ENCODE results near the gene GATA3.

Gene GATA3

DNA sequence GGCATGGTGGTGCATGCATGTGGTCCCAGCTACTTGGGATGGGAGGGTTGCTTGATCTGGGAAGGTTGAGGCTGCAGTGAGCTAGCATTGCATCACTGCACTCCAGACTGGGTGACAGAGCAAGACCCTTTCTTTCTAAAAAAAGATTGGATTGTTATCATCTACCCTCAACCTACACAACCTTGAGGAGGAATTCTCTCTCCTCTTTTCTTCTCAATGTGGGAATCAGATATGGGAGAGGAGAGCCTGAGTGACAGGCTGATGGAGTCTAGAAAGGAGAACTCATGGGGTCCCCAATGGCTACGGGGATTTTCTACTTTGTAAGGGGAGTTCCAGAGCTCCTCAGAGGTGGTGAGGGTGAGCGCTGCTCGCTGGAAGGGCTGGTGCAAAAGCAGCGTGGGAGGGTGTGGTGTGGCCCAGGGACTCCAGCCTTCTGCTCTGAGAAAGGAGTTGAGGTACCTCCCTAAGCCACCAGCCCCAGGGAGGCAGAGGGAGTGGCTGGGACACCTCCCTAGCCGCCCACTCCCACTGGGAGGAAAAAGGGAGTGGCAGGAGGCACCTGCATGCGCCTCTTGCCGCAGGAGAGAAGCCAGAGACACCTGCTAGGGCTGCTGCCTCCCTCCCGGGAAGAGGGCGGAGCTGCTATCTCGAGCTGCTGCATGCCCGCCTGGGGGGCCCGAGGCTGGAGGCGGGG is 48.4 kb downstream of the GATA3 start:
- Mint-ChIP-seq H3K27ac (no peak overlapping the region), H3K27me3 (peaks cover 62% of the 10 kb centered on the region), H3K4me1 (peaks cover 4% of the 10 kb centered on the region), H3K4me3 (no peak overlapping the region), H3K9me3 (no peaks in the 10 kb centered on the region), H3K36me3 (peaks cover 1% of the 10 kb centered on the region)
- DNase-seq: no peak
- CTCF ChIA-PET: no interaction called here

DNA sequence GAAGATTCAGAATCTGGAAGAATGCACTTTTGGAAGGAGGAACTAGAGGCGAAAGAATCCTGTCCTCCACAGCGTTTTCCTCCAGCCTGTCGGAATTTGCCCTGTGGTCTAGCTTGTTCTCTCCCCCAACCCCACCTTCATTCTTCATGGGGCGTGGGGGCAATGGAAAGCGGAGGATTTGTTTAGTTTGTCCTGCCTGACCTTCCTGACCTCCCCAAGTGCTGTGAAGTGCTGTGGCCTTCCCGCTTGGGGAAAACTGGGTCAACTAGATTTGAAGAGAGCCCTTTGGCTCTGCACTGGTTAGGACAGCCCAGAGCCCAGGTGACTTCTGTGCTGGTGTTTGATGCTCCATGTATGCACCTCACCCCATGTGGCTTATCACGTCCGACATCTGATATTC is 49.1 kb downstream of the GATA3 start:
- Mint-ChIP-seq H3K27me3 (peaks cover 59% of the 10 kb centered on the region), H3K27ac (no peak overlapping the region), H3K4me3 (no peak overlapping the region), H3K9me3 (no peaks in the 10 kb centered on the region), H3K36me3 (peaks cover 1% of the 10 kb centered on the region), H3K4me1 (peaks cover 4% of the 10 kb centered on the region)
- CTCF ChIA-PET: no interaction called here
- no peak for DNase-seq

DNA sequence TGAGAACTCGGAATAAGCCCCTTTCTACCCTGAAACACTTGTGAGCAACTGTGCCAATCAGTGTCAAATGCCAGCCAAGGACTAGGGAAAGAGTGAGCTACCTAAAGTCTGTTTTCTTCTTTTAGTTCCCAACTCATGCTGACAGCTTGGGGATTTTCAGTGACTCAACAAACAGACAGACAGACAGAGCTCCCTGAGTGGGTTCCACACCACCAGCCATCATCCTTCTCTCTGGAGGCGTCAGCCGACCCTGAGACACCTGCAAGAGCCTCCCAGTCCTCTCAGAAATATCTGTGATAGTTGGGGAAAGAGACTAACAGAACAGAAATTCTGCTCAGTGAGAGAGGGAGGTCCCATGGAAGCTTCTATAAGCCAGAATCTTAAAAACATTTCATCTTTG is 49.5 kb downstream of the GATA3 start:
- H3K9me3 Mint-ChIP-seq: no peaks in the 10 kb centered on the region
- H3K36me3 Mint-ChIP-seq: peaks cover 1% of the 10 kb centered on the region
- peaks cover 4% of the 10 kb centered on the region for H3K4me1 Mint-ChIP-seq
- H3K4me3 Mint-ChIP-seq: no peak overlapping the region
- peaks cover 58% of the 10 kb centered on the region for H3K27me3 Mint-ChIP-seq
- no peak overlapping the region for H3K27ac Mint-ChIP-seq
- CTCF ChIA-PET: no interaction called here
- no peak for DNase-seq

DNA sequence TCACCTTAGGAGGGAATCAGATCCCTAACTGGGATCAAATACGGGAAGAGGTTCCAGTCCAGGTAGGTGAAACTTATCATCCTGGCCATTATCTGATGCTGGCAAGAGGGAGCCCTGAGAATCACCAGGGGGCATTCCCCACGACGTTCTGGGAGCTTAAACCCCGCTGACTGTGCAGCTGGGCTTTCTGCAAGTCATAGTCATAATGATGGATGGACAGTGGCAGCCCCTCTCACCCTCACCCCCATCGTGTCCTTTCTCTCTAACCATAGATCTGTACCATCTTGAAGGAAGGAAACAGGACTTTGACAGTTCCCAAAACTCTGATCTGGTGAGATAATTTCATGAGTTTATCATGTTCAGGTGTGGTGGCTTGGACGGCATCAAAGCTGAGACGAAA is 50.2 kb downstream of the GATA3 start:
- peaks cover 58% of the 10 kb centered on the region for H3K27me3 Mint-ChIP-seq
- peaks cover 4% of the 10 kb centered on the region for H3K4me1 Mint-ChIP-seq
- H3K27ac Mint-ChIP-seq: no peak overlapping the region
- H3K9me3 Mint-ChIP-seq: no peaks in the 10 kb centered on the region
- no peak overlapping the region for H3K4me3 Mint-ChIP-seq
- no peaks in the 10 kb centered on the region for H3K36me3 Mint-ChIP-seq
- no peak for DNase-seq
- CTCF ChIA-PET: no interaction called here

DNA sequence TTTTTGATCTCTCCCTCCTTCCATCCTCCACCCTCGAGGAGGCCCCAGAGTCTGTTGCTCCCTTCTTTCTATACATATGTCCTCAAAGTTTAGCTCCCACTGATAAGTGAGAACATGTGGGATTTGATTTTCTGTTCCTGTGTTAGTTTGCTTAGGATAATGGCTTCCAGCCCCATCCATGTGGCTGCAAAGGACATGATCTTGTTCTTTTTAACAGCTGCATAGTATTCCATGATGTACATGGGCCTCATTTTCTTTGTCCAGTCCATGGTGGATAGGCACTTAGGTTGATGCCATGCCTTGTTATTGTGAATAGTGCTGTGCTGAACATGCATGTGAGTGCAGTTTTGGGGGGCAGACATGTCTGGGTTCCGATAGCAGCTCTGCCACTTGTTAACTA is 51.4 kb downstream of the GATA3 start:
- Mint-ChIP-seq H3K27ac (no peak overlapping the region), H3K4me1 (peaks cover 4% of the 10 kb centered on the region), H3K36me3 (no peaks in the 10 kb centered on the region), H3K4me3 (no peak overlapping the region), H3K9me3 (no peaks in the 10 kb centered on the region), H3K27me3 (peaks cover 59% of the 10 kb centered on the region)
- DNase-seq: no peak
- CTCF ChIA-PET: no interaction called here

DNA sequence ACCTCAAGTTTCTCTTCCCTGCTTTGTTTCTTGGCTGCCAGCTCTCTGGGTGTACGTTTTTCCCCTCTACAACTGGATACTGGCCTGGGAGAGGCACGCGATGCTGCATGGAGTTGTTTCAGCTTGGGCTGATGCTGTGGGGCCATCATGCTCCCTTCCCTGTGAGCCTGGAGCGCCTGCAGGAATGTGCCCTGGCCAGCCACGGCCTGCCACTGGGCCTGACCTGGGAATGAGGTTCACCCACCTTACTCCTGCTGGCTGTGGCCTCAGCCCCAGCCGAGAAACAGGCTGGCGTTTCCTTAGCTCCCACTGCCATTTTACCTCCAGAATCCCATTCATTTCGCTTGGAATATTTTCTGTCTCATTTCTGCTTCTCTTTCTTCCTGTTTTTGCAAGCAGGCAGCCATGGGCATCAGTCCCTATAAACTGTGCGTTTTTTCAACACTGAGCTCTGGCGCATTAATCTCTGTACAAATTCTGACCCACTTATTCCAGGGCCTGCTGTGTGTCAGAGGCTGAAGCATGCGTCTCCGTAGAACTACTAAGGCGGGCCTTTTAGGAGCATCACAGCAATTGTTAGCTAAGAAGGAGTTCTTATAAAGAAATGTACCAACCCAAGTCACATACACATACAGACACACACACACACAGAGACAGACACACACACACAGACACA is 57.9 kb downstream of the GATA3 start:
- Mint-ChIP-seq H3K27me3 (peaks cover 11% of the 10 kb centered on the region), H3K4me1 (no peaks in the 10 kb centered on the region), H3K27ac (no peak overlapping the region), H3K36me3 (no peaks in the 10 kb centered on the region), H3K9me3 (no peaks in the 10 kb centered on the region), H3K4me3 (no peak overlapping the region)
- CTCF ChIA-PET: no interaction called here
- no peak for DNase-seq

DNA sequence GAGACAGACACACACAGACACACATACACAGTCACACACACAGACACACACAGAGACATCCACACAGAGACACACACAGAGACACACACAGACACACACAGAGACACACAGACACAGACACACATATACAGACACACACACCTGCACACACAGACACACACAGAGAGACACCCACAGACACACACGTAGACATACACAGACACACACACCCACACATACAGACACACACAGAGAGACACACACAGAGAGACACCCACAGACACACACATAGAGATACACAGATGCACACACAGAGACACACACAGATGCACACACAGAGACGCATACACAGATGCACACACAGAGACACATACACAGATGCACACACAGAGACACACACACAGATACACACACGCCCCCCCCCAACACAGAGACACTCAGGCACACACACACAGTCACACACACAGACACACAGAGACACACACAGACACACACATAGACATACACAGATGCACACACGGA is 58.5 kb downstream of the GATA3 start:
- CTCF ChIA-PET: no interaction called here

DNA sequence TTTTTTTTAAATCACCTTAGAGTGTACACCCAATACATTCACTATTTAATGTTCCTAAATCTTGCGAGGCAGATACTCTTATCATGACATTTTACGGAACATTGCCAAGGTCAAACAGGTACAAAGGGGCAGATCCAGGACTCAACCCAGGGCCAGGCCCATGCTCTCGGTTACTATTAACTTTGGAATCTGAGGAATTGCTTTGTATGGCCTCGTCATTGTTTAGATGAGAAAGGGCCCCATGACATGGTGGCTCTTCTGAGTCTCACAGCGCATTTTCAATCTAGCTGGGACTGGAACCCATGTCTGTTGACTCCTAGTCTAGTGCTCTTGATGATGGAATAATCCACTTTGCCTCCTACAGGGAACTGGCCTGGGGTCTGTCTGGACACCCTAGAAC is 59.1 kb downstream of the GATA3 start:
- Mint-ChIP-seq H3K4me3 (no peak overlapping the region), H3K27me3 (peaks cover 13% of the 10 kb centered on the region), H3K27ac (no peak overlapping the region), H3K4me1 (no peaks in the 10 kb centered on the region), H3K9me3 (no peaks in the 10 kb centered on the region), H3K36me3 (no peaks in the 10 kb centered on the region)
- DNase-seq: no peak
- CTCF ChIA-PET: no interaction called here

More for the DNA sequence above, 58.5 kb downstream of the GATA3 start:
- Mint-ChIP-seq H3K4me1 (no peaks in the 10 kb centered on the region), H3K9me3 (no peaks in the 10 kb centered on the region), H3K4me3 (no peak overlapping the region), H3K27me3 (peaks cover 9% of the 10 kb centered on the region), H3K27ac (no peak overlapping the region), H3K36me3 (no peaks in the 10 kb centered on the region)
- DNase-seq: no peak

DNA sequence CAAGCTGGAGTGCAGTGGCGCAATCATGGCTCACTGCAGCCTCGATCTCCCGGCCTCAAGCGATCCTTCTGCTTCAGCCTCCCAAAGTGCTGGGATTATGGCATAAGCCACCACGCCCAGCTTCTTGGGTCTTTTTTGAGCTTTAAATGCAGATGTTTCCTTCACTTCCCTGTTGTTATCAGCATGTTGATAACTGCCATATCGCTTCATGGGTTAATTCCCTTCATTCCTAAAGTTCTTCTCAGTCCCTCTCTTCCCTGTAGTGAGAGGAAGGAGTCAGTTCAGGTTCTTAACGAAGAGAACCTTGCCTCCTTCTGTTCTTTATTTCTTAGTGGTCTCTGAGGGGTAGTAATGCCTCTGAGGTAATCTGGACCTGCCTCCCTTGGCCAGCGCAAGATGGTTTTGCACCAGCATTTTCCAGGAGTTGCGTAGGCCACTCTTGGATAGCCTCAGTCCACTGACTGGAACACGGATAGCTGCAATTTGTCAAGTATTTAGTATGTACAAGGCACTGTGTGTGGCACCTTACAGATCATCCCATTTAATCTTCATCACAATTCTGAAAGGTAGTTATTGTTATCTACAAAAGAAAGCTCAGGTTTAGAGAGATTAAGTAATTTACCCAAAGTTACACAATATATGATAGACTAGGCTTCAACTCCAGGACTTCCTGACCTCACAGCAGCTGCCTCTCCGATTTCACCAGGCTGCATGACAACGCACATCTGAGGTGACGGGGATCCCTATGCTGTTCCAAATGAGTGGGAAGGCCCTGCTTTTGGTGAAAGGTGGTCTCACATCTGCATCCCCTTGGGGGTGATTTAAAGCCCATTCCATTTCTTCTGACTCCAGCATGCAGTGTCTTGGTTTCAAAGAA is 60.5 kb downstream of the GATA3 start:
- Mint-ChIP-seq H3K36me3 (no peaks in the 10 kb centered on the region), H3K4me1 (no peaks in the 10 kb centered on the region), H3K4me3 (no peak overlapping the region), H3K27me3 (peaks cover 13% of the 10 kb centered on the region), H3K9me3 (no peaks in the 10 kb centered on the region), H3K27ac (no peak overlapping the region)
- CTCF ChIA-PET: no interaction called here
- no peak for DNase-seq

DNA sequence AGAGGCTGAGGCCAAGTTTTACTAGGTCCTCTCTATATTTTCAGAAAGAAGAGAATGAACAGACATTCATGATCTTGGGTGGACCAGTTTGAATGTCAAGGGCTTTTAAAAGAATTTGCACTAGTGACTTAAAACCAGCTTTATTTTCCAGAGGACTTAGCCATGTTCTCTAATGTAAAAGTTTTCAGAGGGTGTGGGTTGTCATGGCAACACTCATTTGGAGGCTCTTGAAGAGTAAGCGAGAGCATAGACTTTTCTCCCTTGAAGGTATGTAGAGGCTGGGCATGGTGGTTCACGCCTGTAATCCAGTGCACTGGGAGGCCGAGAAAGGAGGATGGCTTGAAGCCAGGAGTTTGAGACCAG is 61.1 kb downstream of the GATA3 start:
- no peak overlapping the region for H3K4me3 Mint-ChIP-seq
- H3K27ac Mint-ChIP-seq: no peak overlapping the region
- no peaks in the 10 kb centered on the region for H3K4me1 Mint-ChIP-seq
- H3K27me3 Mint-ChIP-seq: peaks cover 13% of the 10 kb centered on the region
- no peaks in the 10 kb centered on the region for H3K36me3 Mint-ChIP-seq
- CTCF ChIA-PET: no interaction called here
- no peak for DNase-seq
- H3K9me3 Mint-ChIP-seq: no peaks in the 10 kb centered on the region

DNA sequence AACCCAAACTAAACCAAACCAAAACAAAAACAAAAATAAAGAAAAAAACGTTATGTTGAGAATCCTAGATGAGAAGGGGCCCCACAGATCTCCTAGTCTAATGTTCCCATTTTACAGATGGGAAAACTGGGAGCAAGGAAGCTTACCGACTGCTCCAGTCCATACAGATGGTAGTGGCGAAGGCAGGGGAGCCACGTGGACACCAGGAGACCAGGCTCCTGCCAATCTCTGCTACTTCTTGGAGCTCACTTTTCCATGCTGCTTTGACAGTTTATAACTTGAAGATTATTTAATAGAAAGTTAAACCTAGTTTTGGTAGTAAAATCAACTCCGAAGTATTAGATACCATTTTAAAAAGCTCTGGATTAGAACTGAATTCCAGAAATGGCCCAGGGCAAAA is 62.0 kb downstream of the GATA3 start:
- peaks cover under 1% of the 10 kb centered on the region for H3K4me1 Mint-ChIP-seq

DNA sequence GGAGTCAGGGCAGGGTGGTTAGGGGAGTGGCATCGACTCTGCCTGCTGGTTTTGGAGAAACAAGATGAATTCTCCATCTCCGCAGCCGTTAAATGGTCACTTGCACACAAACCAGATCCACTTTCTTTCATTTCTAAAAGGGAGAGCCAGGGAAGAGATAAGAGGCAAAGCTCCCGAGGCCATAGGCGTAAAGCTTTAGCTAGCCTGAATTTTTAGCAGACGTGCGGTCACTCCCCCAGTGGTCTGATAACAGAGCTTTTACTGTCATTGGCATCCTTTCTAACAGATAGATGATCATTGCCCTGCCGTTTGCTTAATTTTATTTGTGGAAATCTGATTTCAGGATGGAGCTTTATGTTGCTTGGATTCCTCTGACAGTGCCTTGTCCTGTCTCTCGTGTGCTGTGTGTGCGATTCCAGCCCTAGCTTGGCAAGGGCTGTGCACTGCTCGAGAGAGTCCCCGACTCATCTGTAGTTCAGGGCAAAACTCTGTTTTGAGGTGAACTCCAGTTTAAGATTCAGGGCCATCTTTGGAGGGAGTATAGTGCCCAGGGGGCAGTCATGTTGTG is 62.5 kb downstream of the GATA3 start:
- CTCF ChIA-PET: interaction anchor here (1.0 kb wide), 1 partner anchor 10 kb away, joined by 4 read pairs; no protein-coding TSS in a partner anchor
- Mint-ChIP-seq H3K4me1 (peaks cover 3% of the 10 kb centered on the region), H3K36me3 (no peaks in the 10 kb centered on the region), H3K4me3 (no peak overlapping the region), H3K27me3 (peaks cover 14% of the 10 kb centered on the region), H3K27ac (no peak overlapping the region), H3K9me3 (no peaks in the 10 kb centered on the region)
- DNase-seq: no peak

More for the DNA sequence above, 62.0 kb downstream of the GATA3 start:
- CTCF ChIA-PET: interaction anchor here (1.0 kb wide), 1 partner anchor 11 kb away, joined by 4 read pairs; no protein-coding TSS in a partner anchor
- Mint-ChIP-seq H3K27me3 (peaks cover 13% of the 10 kb centered on the region), H3K36me3 (no peaks in the 10 kb centered on the region), H3K9me3 (no peaks in the 10 kb centered on the region), H3K27ac (no peak overlapping the region), H3K4me3 (no peak overlapping the region)
- DNase-seq: no peak

DNA sequence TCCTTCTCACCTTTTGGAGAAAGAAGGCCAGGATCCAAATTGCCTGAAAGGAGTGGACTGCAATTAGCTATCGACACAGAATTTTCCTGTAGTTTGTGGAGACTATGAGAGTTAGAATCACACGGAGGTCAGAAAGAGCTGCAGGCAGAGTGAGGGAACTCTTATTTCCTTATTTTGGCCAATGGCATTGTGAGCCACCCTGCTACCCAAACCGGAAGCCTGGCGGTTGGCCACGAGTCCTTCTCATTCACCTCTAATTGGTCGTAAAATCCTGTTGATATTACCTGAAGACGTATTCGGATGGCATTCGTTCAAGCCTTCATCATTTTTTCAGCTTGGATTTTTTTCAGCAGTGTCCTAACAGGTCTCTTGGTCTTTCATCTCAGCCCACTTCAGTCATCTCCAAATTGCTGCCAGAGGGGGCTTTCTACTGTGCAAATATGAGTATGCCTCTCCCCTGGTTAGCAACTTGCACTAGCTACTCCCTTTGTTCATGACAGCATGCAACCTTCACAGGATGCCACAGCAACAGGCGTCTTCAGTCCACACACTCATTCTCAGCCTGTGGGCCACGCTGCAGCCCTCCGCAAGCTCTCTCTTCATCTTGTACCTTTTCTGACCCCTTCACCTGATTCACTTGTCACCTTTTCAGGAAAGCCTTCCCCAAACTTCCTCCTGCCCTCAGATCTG is 66.9 kb downstream of the GATA3 start:
- no peak for DNase-seq
- Mint-ChIP-seq H3K27ac (peak overlapping the region; percentile 29), H3K36me3 (no peaks in the 10 kb centered on the region), H3K4me1 (peaks cover 3% of the 10 kb centered on the region), H3K4me3 (no peak overlapping the region), H3K9me3 (no peaks in the 10 kb centered on the region), H3K27me3 (peaks cover 10% of the 10 kb centered on the region)
- CTCF ChIA-PET: no interaction called here
